OCI-LY1 (cell line): ENCODE data around the gene TKTL1.
"Not testable (repeated sequence)": the region's sequence is repeated elsewhere in the genome, so short reads cannot be mapped to it uniquely, and the experiment has no call there.

Experiments used
- H2AFZ ChIP-seq: fragments of 200-600 bp; sonication (generic), shearing (Covaris generic); 2 replicates; pipeline ENCODE4 v1.6.0; 2014; ENCODE audit warnings: antibody characterized with exemption, mild to moderate bottlenecking, low read length
- H3F3A ChIP-seq: fragments of 200-600 bp; sonication (generic), shearing (Covaris generic); 2 replicates; pipeline ENCODE4 v1.6.0; 2014; ENCODE audit warnings: mild to moderate bottlenecking, antibody characterized with exemption, low read length, moderate library complexity; ENCODE audit not compliant: insufficient read depth
- H3K27ac ChIP-seq: fragments of 200-600 bp; sonication (generic); 2 replicates; pipeline ENCODE4 v1.5.1; 2014; ENCODE audit warnings: low read length, mixed run types, mild to moderate bottlenecking, low read depth; ENCODE audit not compliant: poor library complexity, severe bottlenecking
- H3K27me3 ChIP-seq: fragments of 200-600 bp; sonication (generic); 2 replicates; pipeline ENCODE4 v1.6.0; 2014; ENCODE audit warnings: antibody characterized with exemption, mild to moderate bottlenecking, low read length, moderate library complexity; ENCODE audit not compliant: insufficient read depth
- H3K36me3 ChIP-seq: fragments of 200-600 bp; sonication (generic); 2 replicates; pipeline ENCODE4 v1.6.1; 2014; ENCODE audit warnings: mild to moderate bottlenecking, antibody characterized with exemption, low read length, moderate library complexity, mixed read lengths; ENCODE audit not compliant: insufficient read depth
- H3K4me1 ChIP-seq: fragments of 200-600 bp; sonication (generic); 2 replicates; pipeline ENCODE4 v1.5.1; 2014; ENCODE audit warnings: mild to moderate bottlenecking, low read length, moderate library complexity; ENCODE audit not compliant: insufficient read depth, severe bottlenecking
- H3K4me2 ChIP-seq: fragments of 200-600 bp; sonication (generic), shearing (Covaris generic); 2 replicates; pipeline ENCODE4 v1.6.1; 2014; ENCODE audit warnings: low read length
- H3K4me3 ChIP-seq: fragments of 200-600 bp; sonication (generic); 2 replicates; pipeline ENCODE4 v1.5.1; 2014; ENCODE audit warnings: low read length, low read depth, mild to moderate bottlenecking, mixed read lengths; ENCODE audit not compliant: poor library complexity, severe bottlenecking
- H3K79me2 ChIP-seq: fragments of 200-600 bp; shearing (Covaris generic); 2 replicates; pipeline ENCODE4 v1.6.1; 2016; ENCODE audit warnings: mixed run types, low read length, mixed read lengths; ENCODE audit not compliant: insufficient read depth
- H3K9ac ChIP-seq: fragments of 200-600 bp; sonication (generic), shearing (Covaris generic); 2 replicates; pipeline ENCODE4 v1.6.1; 2014; ENCODE audit warnings: mild to moderate bottlenecking, low read length, mixed read lengths
- H3K9me2 ChIP-seq: fragments of 200-600 bp; sonication (generic), shearing (Covaris generic); 2 replicates; pipeline ENCODE4 v1.6.1; 2014; ENCODE audit warnings: low read depth, mild to moderate bottlenecking, low read length, mixed read lengths
- H3K9me3 ChIP-seq: fragments of 200-600 bp; shearing (Covaris generic); 2 replicates; pipeline ENCODE4 v1.6.1; 2014; ENCODE audit warnings: low read length, mixed read lengths
- H4K20me1 ChIP-seq: fragments of 200-600 bp; sonication (generic), shearing (Covaris generic); 2 replicates; pipeline ENCODE4 v1.6.0; 2016; ENCODE audit warnings: mild to moderate bottlenecking, low read length; ENCODE audit not compliant: insufficient read depth
- EZH2 ChIP-seq: fragments of 200-600 bp; sonication (generic), shearing (Covaris generic); IDR thresholded peaks from 2 replicates; pipeline ENCODE4 v1.8.0; 2017; ENCODE audit warnings: borderline replicate concordance, mixed run types, mild to moderate bottlenecking, antibody characterized with exemption, low read length, moderate library complexity, mixed read lengths
- TF ChIP-seq, protein P1 (sequence below): fragments of 200-600 bp; sonication (generic), shearing (Covaris generic); IDR thresholded peaks from 2 replicates; pipeline ENCODE4 v1.5.1; 2017; ENCODE audit warnings: mild to moderate bottlenecking, antibody characterized with exemption, low read length, moderate library complexity, mixed read lengths

Gene TKTL1

GRCh38 chrX:154269245-154269644 is 26.4 kb upstream of the TKTL1 start:
- not testable (repeated sequence) for H3K79me2 ChIP-seq, H3K9ac ChIP-seq, H3K4me1 ChIP-seq, H3K27ac ChIP-seq, H3K4me2 ChIP-seq, H3K9me3 ChIP-seq, H3F3A ChIP-seq, H3K4me3 ChIP-seq, H3K9me2 ChIP-seq, H3K27me3 ChIP-seq, H2AFZ ChIP-seq, H3K36me3 ChIP-seq, H4K20me1 ChIP-seq

- H3K27ac ChIP-seq, H3K9me3 ChIP-seq, H3K4me2 ChIP-seq, H3K27me3 ChIP-seq, H3K4me3 ChIP-seq, H3K9ac ChIP-seq, H3F3A ChIP-seq, H4K20me1 ChIP-seq, H3K36me3 ChIP-seq, H2AFZ ChIP-seq, H3K9me2 ChIP-seq, H3K79me2 ChIP-seq, H3K4me1 ChIP-seq: not testable (repeated sequence)
Measured at GRCh38 chrX:154284489-154285338, 10.9 kb upstream of the TKTL1 start.

DNA sequence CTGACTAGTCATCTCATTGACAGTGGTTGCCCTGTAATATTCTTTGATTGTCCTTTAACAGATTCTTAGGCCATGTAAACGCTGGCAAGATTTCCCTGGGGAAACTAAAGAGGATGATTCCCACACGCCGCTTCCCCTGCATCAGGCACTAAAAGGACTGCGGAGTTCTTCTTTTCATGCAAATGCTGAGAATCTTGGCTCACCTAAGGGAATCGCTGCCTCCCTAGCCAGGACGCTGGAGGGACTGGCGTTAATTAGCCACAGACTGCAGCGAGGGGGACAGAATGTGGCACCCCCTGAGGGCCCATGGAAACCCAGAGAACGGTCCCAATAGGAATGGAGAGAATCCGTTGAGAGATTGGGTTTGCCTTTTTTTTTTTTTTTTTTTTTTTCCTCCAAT is 9.2 kb upstream of the TKTL1 start:
- not testable (repeated sequence) for H4K20me1 ChIP-seq, H3K9me2 ChIP-seq, H3K36me3 ChIP-seq, H3K9ac ChIP-seq, H3K4me1 ChIP-seq, H3F3A ChIP-seq, H3K27ac ChIP-seq, H3K27me3 ChIP-seq, H2AFZ ChIP-seq, H3K9me3 ChIP-seq, H3K4me2 ChIP-seq, H3K79me2 ChIP-seq, H3K4me3 ChIP-seq

- H3K27ac ChIP-seq, result no peak within 1 kb of the TSS
- no peak within 1 kb of the TSS for H2AFZ ChIP-seq
- no peak within 1 kb of the TSS for H3K9ac ChIP-seq
- H3K36me3 ChIP-seq, result no peaks in the 10 kb centered on the region; the same call in 1 of the 2 replicates
- H3K4me3 ChIP-seq, result no peak within 1 kb of the TSS
- H3K27me3 ChIP-seq, result no peaks in the 10 kb centered on the region
- H3K4me1 ChIP-seq, result no peaks in the 10 kb centered on the region
- no peaks in the 10 kb centered on the region for H3K79me2 ChIP-seq
- no peak within 1 kb of the TSS for H3K4me2 ChIP-seq
- TF ChIP-seq, protein P1, sequence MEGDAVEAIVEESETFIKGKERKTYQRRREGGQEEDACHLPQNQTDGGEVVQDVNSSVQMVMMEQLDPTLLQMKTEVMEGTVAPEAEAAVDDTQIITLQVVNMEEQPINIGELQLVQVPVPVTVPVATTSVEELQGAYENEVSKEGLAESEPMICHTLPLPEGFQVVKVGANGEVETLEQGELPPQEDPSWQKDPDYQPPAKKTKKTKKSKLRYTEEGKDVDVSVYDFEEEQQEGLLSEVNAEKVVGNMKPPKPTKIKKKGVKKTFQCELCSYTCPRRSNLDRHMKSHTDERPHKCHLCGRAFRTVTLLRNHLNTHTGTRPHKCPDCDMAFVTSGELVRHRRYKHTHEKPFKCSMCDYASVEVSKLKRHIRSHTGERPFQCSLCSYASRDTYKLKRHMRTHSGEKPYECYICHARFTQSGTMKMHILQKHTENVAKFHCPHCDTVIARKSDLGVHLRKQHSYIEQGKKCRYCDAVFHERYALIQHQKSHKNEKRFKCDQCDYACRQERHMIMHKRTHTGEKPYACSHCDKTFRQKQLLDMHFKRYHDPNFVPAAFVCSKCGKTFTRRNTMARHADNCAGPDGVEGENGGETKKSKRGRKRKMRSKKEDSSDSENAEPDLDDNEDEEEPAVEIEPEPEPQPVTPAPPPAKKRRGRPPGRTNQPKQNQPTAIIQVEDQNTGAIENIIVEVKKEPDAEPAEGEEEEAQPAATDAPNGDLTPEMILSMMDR, result no peak
- no peak for TF ChIP-seq EZH2
- H4K20me1 ChIP-seq, result no peaks in the 10 kb centered on the region
- no peaks in the 10 kb centered on the region for H3K9me2 ChIP-seq
- no peaks in the 10 kb centered on the region for H3F3A ChIP-seq
- no peaks in the 10 kb centered on the region for H3K9me3 ChIP-seq
Measured at GRCh38 chrX:154294791-154295574, 612 bp upstream of the TKTL1 start, which contains the start of gene TEX28. TEX28 (minus strand) TSS chrX:154295124; CDS start chrX:154292117, 3,007 bp downstream.
